H1 (cell line): ENCODE measurements around the gene PRKAG1. TPM values are rescaled to one million over a fixed set of nuclear protein-coding genes. Genes with fewer than 3 reads are reported as not detected.

Experiments
- CTCF ChIA-PET: fragments of 300-600 bp; sonication (Branson Sonifier 250); formaldehyde crosslinking; loops from one replicate; lab custom pipeline; 2021; ENCODE audit not compliant: partially characterized antibody; lab: Charles Lee
- POLR2A ChIA-PET: fragments of 300-600 bp; sonication (Branson Sonifier 250); formaldehyde crosslinking; loops from one replicate; lab custom pipeline; 2021; ENCODE audit warnings: inconsistent platforms; ENCODE audit not compliant: partially characterized antibody; lab: Charles Lee
- DNase-seq, 2 experiments: peaks; one replicate each; pipeline versions ENCODE4 v3.0.0 to v3.0.0-alpha.2; 2010 to 2022; ENCODE audit warnings: low spot score in 2 of 2, low read depth in 1 of 2, mixed read lengths in 1 of 2
- FAIRE-seq: peaks from 2 replicates; lab custom pipeline; 2011; peaks lifted over from hg19 to GRCh38; lab: Jason Lieb, UNC
- H2AFZ ChIP-seq: 2 replicates; pipeline ENCODE4 v1.8.1; 2012; ENCODE audit warnings: low read length, inconsistent platforms
- H2AK5ac ChIP-seq: 2 replicates; pipeline ENCODE4 v1.6.1; 2013; ENCODE audit warnings: low read depth, low read length
- H2BK120ac ChIP-seq: replicated peaks from 2 replicates; pipeline ENCODE3; 2013; ENCODE audit warnings: low read depth, low read length, inconsistent platforms
- H2BK12ac ChIP-seq: 2 replicates; pipeline ENCODE4 v1.6.1; 2013; ENCODE audit warnings: low read depth, low read length
- H2BK15ac ChIP-seq: 2 replicates; pipeline ENCODE4 v1.6.1; 2013; ENCODE audit warnings: low read length
- H2BK20ac ChIP-seq: 2 replicates; pipeline ENCODE4 v1.6.1; 2013; ENCODE audit warnings: low read length
- H2BK5ac ChIP-seq: 2 replicates; pipeline ENCODE4 v1.6.1; 2013; ENCODE audit warnings: low read depth, low read length
- H3K14ac ChIP-seq: 2 replicates; pipeline ENCODE4 v1.6.1; 2013; ENCODE audit warnings: inconsistent platforms; ENCODE audit not compliant: insufficient read length
- H3K18ac ChIP-seq: 2 replicates; pipeline ENCODE4 v1.6.1; 2013; ENCODE audit warnings: low read length; ENCODE audit errors: extremely low read depth
- H3K23ac ChIP-seq: 2 replicates; pipeline ENCODE4 v1.6.1; 2013; ENCODE audit warnings: inconsistent platforms; ENCODE audit not compliant: insufficient read length
- H3K23me2 ChIP-seq: 2 replicates; pipeline ENCODE4 v1.6.1; 2013; ENCODE audit warnings: low read depth, low read length
- H3K27ac ChIP-seq: 2 replicates; pipeline ENCODE4 v1.6.1; 2011; ENCODE audit warnings: low read depth, low read length, inconsistent platforms
- H3K27me3 ChIP-seq, 4 experiments: replicated peaks in 1 of 4; 1 replicate in 1 of 4; 2 replicates in 3 of 4; pipeline versions ENCODE4 v1.6.1 to v1.8.1; 2011 to 2013; ENCODE audit warnings: low read length in 3 of 4, mild to moderate bottlenecking in 3 of 4, inconsistent platforms in 2 of 4, mixed read lengths in 2 of 4, moderate library complexity in 1 of 4; ENCODE audit not compliant: control insufficient read depth in 3 of 4, insufficient read depth in 3 of 4; ENCODE audit errors: extremely low read depth in 1 of 4
- H3K36me3 ChIP-seq, 4 experiments: 2 replicates each; pipeline versions ENCODE4 v1.6.1 to v1.8.1; 2011 to 2013; ENCODE audit warnings: mild to moderate bottlenecking in 4 of 4, low read length in 3 of 4, moderate library complexity in 2 of 4, control low read depth in 1 of 4, inconsistent platforms in 1 of 4; ENCODE audit not compliant: insufficient read depth in 4 of 4, control insufficient read depth in 2 of 4
- H3K4ac ChIP-seq: replicated peaks from 2 replicates; pipeline ENCODE3; 2013; ENCODE audit warnings: low read length, low read depth, mixed read lengths, inconsistent platforms; ENCODE audit not compliant: insufficient read length
- H3K4me1 ChIP-seq, 4 experiments: replicated peaks in 1 of 4; 1 replicate in 1 of 4; 2 replicates in 3 of 4; pipeline versions ENCODE4 v1.6.1 to v1.8.1; 2011 to 2013; ENCODE audit warnings: low read length in 3 of 4, inconsistent platforms in 2 of 4, mixed read lengths in 1 of 4; ENCODE audit not compliant: insufficient read depth in 4 of 4, control insufficient read depth in 3 of 4
- H3K4me2 ChIP-seq, 2 experiments: 2 replicates each; pipeline versions ENCODE4 v1.6.1 to v1.8.1; 2011 to 2013; ENCODE audit warnings: low read depth in 2 of 2, low read length in 2 of 2, control low read depth in 1 of 2, inconsistent platforms in 1 of 2, mild to moderate bottlenecking in 1 of 2; ENCODE audit not compliant: insufficient read depth in 1 of 2
- H3K4me3 ChIP-seq, 4 experiments: fragments of 200-600, 300-600 bp in 1 of 4; sonication (generic), shearing (Covaris generic), sonication (Bioruptor Twin) in 1 of 4; 2 replicates each; pipeline versions ENCODE4 v1.5.1 to v1.8.1; 2011 to 2016; ENCODE audit warnings: low read length in 4 of 4, low read depth in 3 of 4, control low read depth in 2 of 4, inconsistent platforms in 2 of 4, mild to moderate bottlenecking in 2 of 4, mixed read lengths in 1 of 4, moderate library complexity in 1 of 4; ENCODE audit not compliant: insufficient read depth in 2 of 4; ENCODE audit errors: extremely low read depth in 1 of 4
- H3K56ac ChIP-seq: replicated peaks from 2 replicates; pipeline ENCODE3; 2013; ENCODE audit warnings: low read depth, mild to moderate bottlenecking, mixed read lengths, low read length, inconsistent platforms; ENCODE audit not compliant: insufficient read length
- H3K79me1 ChIP-seq: 2 replicates; pipeline ENCODE4 v1.6.1; 2013; ENCODE audit warnings: low read depth, low read length, control low read depth
- H3K79me2 ChIP-seq, 2 experiments: 2 replicates each; pipeline versions ENCODE4 v1.6.1 to v1.8.1; 2012 to 2013; ENCODE audit warnings: low read length in 2 of 2, mild to moderate bottlenecking in 2 of 2, inconsistent platforms in 1 of 2; ENCODE audit not compliant: insufficient read depth in 2 of 2, control insufficient read depth in 1 of 2
- H3K9ac ChIP-seq, 4 experiments: replicated peaks in 1 of 4; 1 replicate in 1 of 4; 2 replicates in 3 of 4; pipeline versions ENCODE4 v1.6.1 to v1.8.1; 2011 to 2013; ENCODE audit warnings: low read depth in 3 of 4, low read length in 3 of 4, control low read depth in 2 of 4, mild to moderate bottlenecking in 2 of 4, moderate library complexity in 2 of 4, inconsistent platforms in 1 of 4; ENCODE audit errors: extremely low read depth in 1 of 4
- H3K9me3 ChIP-seq, 2 experiments: 2 replicates each; pipeline versions ENCODE4 v1.6.1 to v1.8.1; 2012 to 2013; ENCODE audit warnings: mild to moderate bottlenecking in 2 of 2, moderate library complexity in 2 of 2, control low read depth in 1 of 2, inconsistent platforms in 1 of 2, low read depth in 1 of 2, low read length in 1 of 2, mixed read lengths in 1 of 2; ENCODE audit not compliant: insufficient read depth in 2 of 2
- H4K20me1 ChIP-seq, 2 experiments: replicated peaks in 1 of 2; 2 replicates each; pipeline versions ENCODE3 to v1.8.1; 2011 to 2013; ENCODE audit warnings: inconsistent platforms in 2 of 2, low read length in 2 of 2, mild to moderate bottlenecking in 1 of 2; ENCODE audit not compliant: insufficient read depth in 2 of 2, control insufficient read depth in 1 of 2
- H4K5ac ChIP-seq: 2 replicates; pipeline ENCODE4 v1.6.1; 2013; ENCODE audit warnings: low read length, low read depth, mixed read lengths, inconsistent platforms; ENCODE audit not compliant: insufficient read length
- H4K8ac ChIP-seq: 2 replicates; pipeline ENCODE4 v1.8.0; 2013; ENCODE audit warnings: mild to moderate bottlenecking, moderate library complexity, low read length, inconsistent platforms; ENCODE audit not compliant: insufficient read depth; ENCODE audit errors: extremely low read depth
- H4K91ac ChIP-seq: replicated peaks from 2 replicates; pipeline ENCODE3; 2013; ENCODE audit warnings: low read length, mixed read lengths, inconsistent platforms; ENCODE audit not compliant: insufficient read length
- BCL11A ChIP-seq, 2 experiments: IDR thresholded peaks; one replicate each; pipeline ENCODE4 v1.6.1; 2011; ENCODE audit warnings: low read depth in 2 of 2, low read length in 2 of 2, mild to moderate bottlenecking in 2 of 2
- EZH2 ChIP-seq: fragments of 200-600 bp; sonication (generic); IDR thresholded peaks from 2 replicates; pipeline ENCODE4 v1.7.1; 2012; ENCODE audit warnings: low read depth, mild to moderate bottlenecking, moderate library complexity, low read length, inconsistent platforms; ENCODE audit not compliant: severe bottlenecking
- GABPA ChIP-seq: IDR thresholded peaks from 2 replicates; pipeline ENCODE4 v1.6.1; 2011; ENCODE audit warnings: mild to moderate bottlenecking, low read length, moderate library complexity, borderline replicate concordance; ENCODE audit not compliant: insufficient read depth
- NANOG ChIP-seq: IDR thresholded peaks from 2 replicates; pipeline ENCODE4 v1.6.1; 2011; ENCODE audit warnings: low read length, low read depth, mild to moderate bottlenecking, inconsistent platforms; ENCODE audit not compliant: insufficient read depth, poor library complexity, severe bottlenecking
- POLR2A ChIP-seq, 2 experiments: IDR thresholded peaks; 1 replicate in 1 of 2; 2 replicates in 1 of 2; pipeline ENCODE4 v1.6.1; 2011; ENCODE audit warnings: low read depth in 2 of 2, low read length in 2 of 2, mild to moderate bottlenecking in 2 of 2; ENCODE audit errors: control extremely low read depth in 1 of 2
- RXRA ChIP-seq: IDR thresholded peaks from 2 replicates; pipeline ENCODE4 v1.6.1; 2011; ENCODE audit warnings: low read depth, mild to moderate bottlenecking, low read length, moderate library complexity; ENCODE audit not compliant: insufficient read depth
- SAP30 ChIP-seq: fragments of 300-600 bp; sonication (generic); IDR thresholded peaks from 2 replicates; pipeline ENCODE4 v1.7.1; 2012; ENCODE audit warnings: low read length, moderate library complexity, mild to moderate bottlenecking, inconsistent platforms; ENCODE audit not compliant: insufficient read depth, insufficient replicate concordance
- SIRT6 ChIP-seq: IDR thresholded peaks from one replicate; pipeline ENCODE4 v1.7.1; 2012; ENCODE audit warnings: low read length, inconsistent platforms
- SP2 ChIP-seq: IDR thresholded peaks from 2 replicates; pipeline ENCODE4 v1.6.1; 2012; ENCODE audit warnings: mild to moderate bottlenecking, low read length, inconsistent platforms
- TAF1 ChIP-seq: IDR thresholded peaks from 2 replicates; pipeline ENCODE4 v1.6.1; 2011; ENCODE audit warnings: mild to moderate bottlenecking, low read depth, low read length
- TBP ChIP-seq: IDR thresholded peaks from 2 replicates; pipeline ENCODE4 v1.6.1; 2011; ENCODE audit warnings: low read depth, low read length, improper control_type of control experiment
- whole genome bisulfite sequencing, 2 experiments: shearing (Covaris generic) in 1 of 2; methylation state at CpG; one replicate each; pipeline versions ENCODE4 v1.1.6 to v1.1.7; 2013 to 2015; ENCODE audit warnings: low lambda C conversion rate in 2 of 2, mixed read lengths in 2 of 2, inconsistent platforms in 1 of 2, low coverage in 1 of 2, missing lambda C conversion rate in 1 of 2; ENCODE audit not compliant: insufficient replicate concordance in 2 of 2, insufficient coverage in 1 of 2, insufficient read length in 1 of 2; ENCODE audit errors: extremely low coverage in 1 of 2, missing lambda C conversion rate in 1 of 2; 5-methylcytosine and 5-hydroxymethylcytosine counted together
- polyA plus RNA-seq, 7 experiments: library from polyadenylated mRNA; depleted of rRNA in 3 of 7; stranded (reverse) in 5 of 7; unstranded in 2 of 7; fragments of >200 nt in 5 of 7; fragments of 200-250 nt in 2 of 7; gene quantifications; 1 replicate in 5 of 7; 2 replicates in 1 of 7; 4 replicates in 1 of 7; pipeline versions ENCODE4 v1.2.1 to v1.2.3, GENCODE V29; 2011 to 2013; ENCODE audit warnings: missing spikeins in 2 of 7, mixed read lengths in 2 of 7
- total RNA-seq: library from RNA; stranded (reverse); fragmentation: NEBNext Ultra II Directional; extraction: Animal tissue kit (Norgen Biotek cat#: 25700); gene quantifications from 2 replicates; pipeline ENCODE4 v1.2.1, GENCODE V29; 2021

Gene PRKAG1
- total and polyA plus RNA-seq, 2 of the 8 experiments (the other 6 are each of a cell fraction or from before 2014, with no cell fraction given) = 38.6 to 57.5 TPM

DNA sequence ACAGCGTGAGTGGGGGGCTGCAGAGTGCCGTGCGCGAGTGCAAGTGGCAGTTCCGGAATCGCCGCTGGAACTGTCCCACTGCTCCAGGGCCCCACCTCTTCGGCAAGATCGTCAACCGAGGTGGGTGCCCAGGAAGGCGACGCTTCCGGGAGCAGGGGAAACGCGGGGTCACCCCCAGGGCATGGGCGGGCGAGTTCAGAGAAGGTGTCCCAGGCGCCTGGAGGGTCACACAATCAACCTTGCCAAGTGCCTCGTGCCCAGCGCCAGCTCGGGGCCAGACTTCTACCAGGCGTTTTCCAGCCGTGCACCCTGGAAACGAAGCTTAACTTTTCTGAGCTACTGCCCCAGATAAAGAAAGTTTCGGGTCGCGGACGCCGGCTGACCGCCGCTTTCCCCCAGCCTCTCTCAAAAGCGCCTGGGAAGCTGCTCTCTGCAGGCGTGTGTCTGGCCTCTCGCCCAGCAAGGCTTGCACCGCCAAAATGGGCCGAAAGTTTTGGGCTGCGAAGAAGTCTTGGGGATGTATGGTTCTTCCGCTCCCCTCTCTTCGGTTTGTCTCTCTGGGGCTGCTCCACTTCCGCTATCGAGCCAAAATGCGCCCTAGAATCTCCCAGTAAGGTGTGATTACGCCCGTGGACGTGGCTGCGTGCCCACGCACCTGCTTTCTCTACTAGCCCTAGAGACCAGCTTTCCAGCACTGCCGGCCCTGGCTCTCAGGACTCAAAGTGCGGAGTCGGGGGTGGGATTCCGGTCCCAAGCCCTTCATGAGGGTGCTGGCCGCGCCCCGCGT is 38.8 kb downstream of the PRKAG1 start:
- H2BK15ac ChIP-seq = peak overlapping the region; percentile 72; the same call in 1 of the 2 replicates
- no peak overlapping the region for H2BK120ac ChIP-seq
- no peak overlapping the region for H3K9ac ChIP-seq
- DNase-seq (no peak), FAIRE-seq (no peak)
- no peak overlapping the region for H2BK20ac ChIP-seq
- H2AFZ ChIP-seq = no peak overlapping the region
- H3K4me2 ChIP-seq = peak overlapping the region; percentile 65
- H3K23me2 ChIP-seq = peaks cover 15% of the 10 kb centered on the region
- H3K4me3 ChIP-seq = peak overlapping the region; percentile 14 to 57 (median 40); a peak in 6 of 8 replicates
- H3K79me2 ChIP-seq = no peaks in the 10 kb centered on the region
- POLR2A ChIA-PET = interaction anchor here (0.8 to 4.3 kb wide), 8 partner anchors 8 to 165 kb away, joined by 3 to 21 read pairs (median 6); partner anchors contain the start of genes ARF3 and RND1
- H3K9me3 ChIP-seq = no peaks in the 10 kb centered on the region
- H3K4ac ChIP-seq = no peak overlapping the region
- H2BK12ac ChIP-seq = 0 out of 2 replicates have a peak overlapping the region, but pooled peaks have one; percentile 60
- no peak overlapping the region for H4K91ac ChIP-seq
- no peak overlapping the region for H3K56ac ChIP-seq
- peaks cover 0 to 35% (median 28%) of the 10 kb centered on the region in 4 experiments; a peak in 6 of 7 replicates for H3K4me1 ChIP-seq
- H3K23ac ChIP-seq = no peak overlapping the region
- H3K18ac ChIP-seq = peak overlapping the region; percentile 60
- 3% methylated on average over 48 of the region's 55 CpGs; no CpG with 5 or more reads in 1 of the 2 experiments for WGBS, 2 experiments
- H3K27ac ChIP-seq = no peak overlapping the region
- peaks cover 79 to 98% (median 96%) of the 10 kb centered on the region in 4 experiments for H3K27me3 ChIP-seq
- no peaks in the 10 kb centered on the region for H3K79me1 ChIP-seq
- CTCF ChIA-PET = interaction anchor here (0.8 to 40.8 kb wide), 18 partner anchors 9 to 368 kb away, joined by 3 to 1336 read pairs (median 4); partner anchors contain the start of genes ARF3, DDN, PRKAG1 and WNT1
- peaks cover 8% of the 10 kb centered on the region in 2 experiments for H4K20me1 ChIP-seq
- H3K36me3 ChIP-seq = peaks cover 0 to 6% (median 0%) of the 10 kb centered on the region in 4 experiments; a peak in 1 of 8 replicates
- no peak overlapping the region for H4K5ac ChIP-seq
- H2BK5ac ChIP-seq = no peak overlapping the region
- H2AK5ac ChIP-seq = no peak overlapping the region
- H4K8ac ChIP-seq = peak overlapping the region; percentile 71; the same call in 1 of the 2 replicates
- H3K14ac ChIP-seq = no peak overlapping the region
- TF ChIP-seq POLR2A (IDR thresholded peaks at IDR 0.05; ENCODE audit: control extremely low read depth in 1 of 2, low read depth in 2 of 2, low read length in 2 of 2) (no peak), RXRA (no peak), SIRT6 (no peak), SAP30 (no peak), NANOG (no peak), TBP (no peak), TAF1 (no peak), GABPA (no peak), SP2 (no peak), BCL11A (IDR thresholded peaks at IDR 0.05; ENCODE audit: low read depth in 2 of 2, low read length in 2 of 2) (no peak), EZH2 (peak; percentile 76)
